WTC11 (cell line): Measurements from ENCODE around the gene CYP24A1.

Experiments used
- ATF3 ChIP-seq: sonication (generic); formaldehyde crosslinking; conservative IDR thresholded peaks from 2 replicates; pipeline ENCODE4 v1.8.1; 2022; ENCODE audit warnings: mild to moderate bottlenecking, missing genetic modification reagents
- CTCF ChIP-seq: fragments of 200-600 bp; IDR thresholded peaks from 2 replicates; pipeline ENCODE4 v1.8.0; 2022; ENCODE audit warnings: antibody characterized with exemption
- ESRRA ChIP-seq: sonication (generic); formaldehyde crosslinking; IDR thresholded peaks from 2 replicates; pipeline ENCODE4 v1.8.1; 2022; ENCODE audit warnings: mild to moderate bottlenecking, missing genetic modification reagents, borderline replicate concordance
- ETV6 ChIP-seq: sonication (generic); formaldehyde crosslinking; IDR thresholded peaks from 2 replicates; pipeline ENCODE4 v1.8.1; 2022; ENCODE audit warnings: mild to moderate bottlenecking, missing genetic modification reagents
- FOXJ3 ChIP-seq: sonication (generic); formaldehyde crosslinking; IDR thresholded peaks from 2 replicates; pipeline ENCODE4 v1.9.0; 2021; ENCODE audit warnings: missing genetic modification reagents, mild to moderate bottlenecking, borderline replicate concordance
- IRF2 ChIP-seq: sonication (generic); formaldehyde crosslinking; IDR thresholded peaks from 2 replicates; pipeline ENCODE4 v1.8.0; 2022; ENCODE audit warnings: low read depth, missing genetic modification reagents, borderline replicate concordance
- NFATC4 ChIP-seq: fragments of 250-450 bp; sonication (Bioruptor Pico); IDR thresholded peaks from 2 replicates; pipeline ENCODE4 v1.9.0; 2021; ENCODE audit warnings: mild to moderate bottlenecking
- SMAD3 ChIP-seq: sonication (generic); formaldehyde crosslinking; IDR thresholded peaks from 2 replicates; pipeline ENCODE4 v1.8.0; 2022; ENCODE audit warnings: missing genetic modification reagents, mild to moderate bottlenecking, borderline replicate concordance
- ZNF263 ChIP-seq: sonication (generic); formaldehyde crosslinking; IDR thresholded peaks from 2 replicates; pipeline ENCODE4 v1.8.1; 2022; ENCODE audit warnings: low read depth, mild to moderate bottlenecking, moderate library complexity, missing genetic modification reagents
- ZNF317 ChIP-seq: sonication (generic); formaldehyde crosslinking; IDR thresholded peaks from 2 replicates; pipeline ENCODE4 v1.8.1; 2023; ENCODE audit warnings: low read depth, mild to moderate bottlenecking, moderate library complexity, missing genetic modification reagents, borderline replicate concordance
- ZNF512 ChIP-seq: sonication (generic); formaldehyde crosslinking; IDR thresholded peaks from 2 replicates; pipeline ENCODE4 v1.8.1; 2022; ENCODE audit warnings: missing genetic modification reagents, borderline replicate concordance

- TF ChIP-seq IRF2 (CRISPR knock-in tag) (no peak), NFATC4 (CRISPR knock-in tag) (no peak), FOXJ3 (CRISPR knock-in tag) (no peak), SMAD3 (CRISPR knock-in tag) (no peak), CTCF (no peak), ZNF263 (CRISPR knock-in tag) (no peak), ESRRA (CRISPR knock-in tag) (no peak), ETV6 (no peak), ZNF512 (CRISPR knock-in tag) (no peak), ATF3 (CRISPR knock-in tag) (no peak), ZNF317 (CRISPR knock-in tag) (no peak)
Measured at GRCh38 chr20:54205450-54205849, 31.7 kb upstream of the CYP24A1 start.
